DOHH2 (cell line): ENCODE data around the gene USP13.

ENCODE experiments used
- H3F3A ChIP-seq: fragments of 200-600 bp; sonication (generic), shearing (Covaris generic); 2 replicates; pipeline ENCODE4 v1.6.0; 2016; ENCODE audit warnings: antibody characterized with exemption, mild to moderate bottlenecking; ENCODE audit not compliant: control insufficient read depth, insufficient read depth
- H3K27ac ChIP-seq: fragments of 200-600 bp; sonication (generic); 2 replicates; pipeline ENCODE4 v1.5.1; 2014; ENCODE audit warnings: low read depth, mild to moderate bottlenecking, low read length, moderate library complexity
- H3K27me3 ChIP-seq: fragments of 200-600 bp; sonication (generic); 2 replicates; pipeline ENCODE4 v1.6.1; 2014; ENCODE audit warnings: mild to moderate bottlenecking, low read length, mixed read lengths; ENCODE audit not compliant: control insufficient read depth
- H3K36me3 ChIP-seq: fragments of 200-600 bp; sonication (generic); 2 replicates; pipeline ENCODE4 v1.6.1; 2014; ENCODE audit warnings: mild to moderate bottlenecking, low read length, moderate library complexity, mixed read lengths; ENCODE audit not compliant: control insufficient read depth
- H3K4me1 ChIP-seq: fragments of 200-600 bp; sonication (generic); 2 replicates; pipeline ENCODE4 v1.6.1; 2014; ENCODE audit warnings: mild to moderate bottlenecking, low read length, mixed read lengths; ENCODE audit not compliant: control insufficient read depth
- H3K4me2 ChIP-seq: fragments of 200-600 bp; sonication (generic); 2 replicates; pipeline ENCODE4 v1.6.0; 2014; ENCODE audit warnings: mild to moderate bottlenecking, low read length, moderate library complexity
- H3K4me3 ChIP-seq: fragments of 200-600 bp; sonication (generic); 2 replicates; pipeline ENCODE4 v1.5.1; 2014; ENCODE audit warnings: mild to moderate bottlenecking, low read length, mixed read lengths
- H3K79me2 ChIP-seq: fragments of 200-600 bp; sonication (generic); 2 replicates; pipeline ENCODE4 v1.6.1; 2014; ENCODE audit warnings: mild to moderate bottlenecking, low read length, mixed read lengths; ENCODE audit not compliant: control insufficient read depth
- H3K9me2 ChIP-seq: fragments of 200-600 bp; sonication (generic); replicated peaks from 2 replicates; pipeline ENCODE4 v1.6.1; 2014; ENCODE audit warnings: mild to moderate bottlenecking, low read length, mixed read lengths; ENCODE audit not compliant: control insufficient read depth
- H3K9me3 ChIP-seq: fragments of 200-600 bp; sonication (generic); 2 replicates; pipeline ENCODE4 v1.6.1; 2014; ENCODE audit warnings: antibody characterized with exemption, low read length, mixed read lengths; ENCODE audit not compliant: control insufficient read depth, insufficient read depth
- H4K20me1 ChIP-seq: fragments of 200-600 bp; sonication (generic); 2 replicates; pipeline ENCODE4 v1.6.0; 2014; ENCODE audit warnings: low read depth, mild to moderate bottlenecking, antibody characterized with exemption, low read length, moderate library complexity; ENCODE audit not compliant: control insufficient read depth, insufficient read depth
- EZH2phosphoT487 ChIP-seq: fragments of 200-600 bp; sonication (generic); IDR thresholded peaks from 2 replicates; pipeline ENCODE4 v1.6.1; 2017; ENCODE audit warnings: borderline replicate concordance, mild to moderate bottlenecking, antibody characterized with exemption, low read length, moderate library complexity, mixed read lengths
- TF ChIP-seq, protein P1 (sequence below): fragments of 200-600 bp; sonication (generic); IDR thresholded peaks from one replicate; pipeline ENCODE4 v1.5.1; 2014; ENCODE audit warnings: antibody characterized with exemption, mild to moderate bottlenecking, low read depth, low read length; ENCODE audit not compliant: poor library complexity, severe bottlenecking

The USP13 gene

DNA sequence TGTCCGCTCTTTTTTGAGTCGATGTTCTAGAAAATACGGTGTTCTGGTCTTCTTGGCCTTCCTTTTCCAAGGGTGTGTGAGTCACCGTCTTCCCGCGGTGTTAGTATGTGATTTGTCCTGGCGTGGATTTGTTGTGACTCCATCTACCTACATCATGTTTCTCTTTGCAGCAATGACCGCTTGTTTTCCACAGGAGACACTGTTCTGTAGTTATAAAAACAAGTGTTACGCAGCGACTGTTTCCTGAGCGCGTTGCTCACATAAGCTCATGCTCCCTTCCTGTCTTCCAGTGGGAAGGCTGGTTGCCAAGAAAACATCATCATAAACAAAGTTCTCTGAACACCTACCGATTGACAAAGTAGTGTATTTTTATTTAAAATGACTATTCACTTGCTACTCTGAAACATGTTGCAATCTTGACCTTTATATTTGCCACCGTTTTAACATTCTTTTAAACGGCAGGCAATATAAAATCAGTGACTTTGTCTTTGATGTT is 19.0 kb downstream of the USP13 start:
- Histone ChIP-seq H3K36me3 (no peaks in the 10 kb centered on the region), H4K20me1 (peaks cover 14% of the 10 kb centered on the region; the same call in 1 of the 2 replicates), H3K27ac (no peak overlapping the region), H3K4me3 (no peak overlapping the region), H3K9me3 (no peaks in the 10 kb centered on the region), H3K4me2 (no peak overlapping the region), H3K9me2 (no peaks in the 10 kb centered on the region), H3F3A (no peaks in the 10 kb centered on the region), H3K27me3 (no peaks in the 10 kb centered on the region), H3K79me2 (peaks cover 96% of the 10 kb centered on the region), H3K4me1 (no peaks in the 10 kb centered on the region)
- no peak for TF ChIP-seq EZH2phosphoT487
- TF ChIP-seq, protein P1, sequence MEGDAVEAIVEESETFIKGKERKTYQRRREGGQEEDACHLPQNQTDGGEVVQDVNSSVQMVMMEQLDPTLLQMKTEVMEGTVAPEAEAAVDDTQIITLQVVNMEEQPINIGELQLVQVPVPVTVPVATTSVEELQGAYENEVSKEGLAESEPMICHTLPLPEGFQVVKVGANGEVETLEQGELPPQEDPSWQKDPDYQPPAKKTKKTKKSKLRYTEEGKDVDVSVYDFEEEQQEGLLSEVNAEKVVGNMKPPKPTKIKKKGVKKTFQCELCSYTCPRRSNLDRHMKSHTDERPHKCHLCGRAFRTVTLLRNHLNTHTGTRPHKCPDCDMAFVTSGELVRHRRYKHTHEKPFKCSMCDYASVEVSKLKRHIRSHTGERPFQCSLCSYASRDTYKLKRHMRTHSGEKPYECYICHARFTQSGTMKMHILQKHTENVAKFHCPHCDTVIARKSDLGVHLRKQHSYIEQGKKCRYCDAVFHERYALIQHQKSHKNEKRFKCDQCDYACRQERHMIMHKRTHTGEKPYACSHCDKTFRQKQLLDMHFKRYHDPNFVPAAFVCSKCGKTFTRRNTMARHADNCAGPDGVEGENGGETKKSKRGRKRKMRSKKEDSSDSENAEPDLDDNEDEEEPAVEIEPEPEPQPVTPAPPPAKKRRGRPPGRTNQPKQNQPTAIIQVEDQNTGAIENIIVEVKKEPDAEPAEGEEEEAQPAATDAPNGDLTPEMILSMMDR, result no peak

DNA sequence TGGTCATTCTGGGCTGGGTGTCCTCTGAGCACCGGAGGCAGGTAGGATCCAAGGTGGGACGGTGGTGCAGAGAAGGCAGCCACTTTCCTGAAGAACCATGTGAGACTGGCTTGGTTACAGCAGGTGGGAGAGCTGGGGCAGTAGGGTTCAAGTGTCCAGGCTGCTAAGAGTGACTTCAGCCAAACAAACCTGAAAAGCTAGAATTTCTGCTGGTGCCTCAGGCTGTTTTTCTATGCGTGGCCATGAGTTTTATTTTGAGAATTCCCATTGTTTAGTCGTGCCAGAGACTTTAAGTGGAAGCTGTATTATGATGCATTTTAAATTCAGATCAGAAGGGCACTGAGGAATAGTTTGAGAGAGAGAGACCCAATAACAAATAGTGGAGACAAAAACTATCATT is 20.1 kb downstream of the USP13 start:
- Histone ChIP-seq H3K4me3 (no peak overlapping the region), H3F3A (no peaks in the 10 kb centered on the region), H3K27ac (no peak overlapping the region), H3K9me3 (no peaks in the 10 kb centered on the region), H3K4me1 (no peaks in the 10 kb centered on the region), H3K79me2 (peaks cover 96% of the 10 kb centered on the region), H4K20me1 (peaks cover 14% of the 10 kb centered on the region; the same call in 1 of the 2 replicates), H3K27me3 (no peaks in the 10 kb centered on the region), H3K36me3 (no peaks in the 10 kb centered on the region), H3K4me2 (no peak overlapping the region), H3K9me2 (no peaks in the 10 kb centered on the region)
- TF ChIP-seq, protein P1, result no peak
- no peak for TF ChIP-seq EZH2phosphoT487

DNA sequence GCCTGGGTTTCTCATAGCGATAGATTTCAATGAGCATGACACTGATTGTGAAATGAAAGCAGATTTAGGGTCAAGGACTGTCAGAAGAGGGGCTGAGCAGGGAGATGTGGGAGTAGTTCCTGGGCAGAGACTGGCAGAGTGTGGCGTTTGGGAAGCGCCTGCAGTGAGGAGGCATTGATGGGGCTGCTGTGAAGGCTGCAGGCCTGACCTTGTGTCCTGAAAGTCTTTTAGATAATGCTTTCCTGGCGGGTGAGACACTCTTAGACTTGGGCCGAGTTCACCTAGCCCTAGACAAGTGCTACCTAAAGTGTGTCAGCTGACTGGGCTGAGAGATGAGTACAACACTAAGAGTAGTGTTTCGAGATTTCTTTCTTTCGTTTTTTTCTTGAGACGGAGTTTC is 20.7 kb downstream of the USP13 start:
- Histone ChIP-seq H3K9me2 (no peaks in the 10 kb centered on the region), H3K27me3 (no peaks in the 10 kb centered on the region), H3K27ac (no peak overlapping the region), H3K9me3 (no peaks in the 10 kb centered on the region), H3K4me2 (no peak overlapping the region), H3K4me3 (no peak overlapping the region), H3K4me1 (no peaks in the 10 kb centered on the region), H3K36me3 (no peaks in the 10 kb centered on the region), H3F3A (no peaks in the 10 kb centered on the region), H4K20me1 (peaks cover 14% of the 10 kb centered on the region; the same call in 1 of the 2 replicates), H3K79me2 (peaks cover 96% of the 10 kb centered on the region)
- TF ChIP-seq, protein P1, result no peak
- no peak for TF ChIP-seq EZH2phosphoT487
